Body of pancreas (tissue), 4 donors: Measurements from ENCODE around the gene KCNQ1OT1.

Experiments used
- CTCF ChIP-seq, 7 experiments: fragments of 450-650 bp in 4 of 7; fragments of 200-600 bp in 3 of 7; sonication (generic) in 3 of 7; IDR thresholded peaks; one replicate each; pipeline ENCODE4 v1.5.1; 2016 to 2019; ENCODE audit warnings: antibody characterized with exemption in 7 of 7
- POLR2A ChIP-seq, 3 donors: fragments of 450-650 bp; IDR thresholded peaks; one replicate each; pipeline ENCODE4 v1.6.1; 2016; ENCODE audit warnings: antibody characterized with exemption in 3 of 3, mild to moderate bottlenecking in 2 of 3

DNA sequence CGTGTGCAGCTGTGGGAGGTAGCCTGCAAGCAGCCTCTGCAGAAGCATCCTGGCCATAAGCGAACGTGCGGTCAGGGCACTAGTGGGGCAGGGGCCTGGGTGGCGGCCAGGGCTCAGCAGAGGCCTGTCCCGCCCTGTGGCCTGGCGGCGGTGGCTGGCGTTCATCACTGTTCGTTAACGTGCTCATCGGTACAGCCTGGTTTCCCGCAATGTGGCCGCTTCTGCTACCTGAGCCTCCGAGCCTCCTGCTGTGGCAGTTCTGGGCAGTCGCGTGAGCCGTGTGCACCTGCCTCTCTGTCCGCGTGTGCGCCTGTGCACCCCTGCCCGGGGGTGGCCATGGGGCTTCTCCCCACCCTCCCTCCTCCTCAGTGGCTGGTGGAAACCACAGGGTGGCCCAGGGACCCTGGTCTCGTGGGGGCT, 117.9 kb downstream of the KCNQ1OT1 start:
- TF ChIP-seq CTCF (IDR thresholded peaks at IDR 0.05) (no peak), POLR2A (IDR thresholded peaks at IDR 0.05) (no peak)
